Left ventricle myocardium inferior (tissue), 1 donor: ENCODE results near the gene NRROS. TPM values are rescaled to one million over a fixed set of nuclear protein-coding genes. Genes with fewer than 3 reads are reported as not detected.
A peak's percentile ranks its signal among the peaks of the same experiment; 100 is the strongest.

Experiments used
- DNase-seq: peaks from one replicate; pipeline ENCODE4 v3.0.0-alpha.2; 2020
- H3K27ac ChIP-seq: fragments of 200-600 bp; replicated peaks from 2 replicates; pipeline ENCODE4 v1.8.0; 2021
- H3K27me3 ChIP-seq: fragments of 200-600 bp; 2 replicates; pipeline ENCODE4 v1.8.0; 2021; ENCODE audit warnings: low read depth
- H3K36me3 ChIP-seq: fragments of 200-600 bp; 2 replicates; pipeline ENCODE4 v1.8.0; 2021
- H3K4me1 ChIP-seq: fragments of 200-600 bp; 2 replicates; pipeline ENCODE4 v1.8.0; 2021
- H3K4me3 ChIP-seq: fragments of 200-600 bp; 2 replicates; pipeline ENCODE4 v1.8.0; 2021; ENCODE audit warnings: mild to moderate bottlenecking, moderate library complexity
- H3K9me3 ChIP-seq: fragments of 200-600 bp; replicated peaks from 2 replicates; pipeline ENCODE4 v1.8.0; 2021
- intact Hi-C: fragments of 100-400 bp; cut with micrococcal nuclease; formaldehyde crosslinking; loops from one replicate; pipeline ENCODE4 v1.11.0; 2022
- total RNA-seq: library from RNA; stranded (reverse); fragmentation: NEBNext Ultra II Directional; extraction: Animal tissue kit (Norgen Biotek cat#: 25700); gene quantifications from one replicate; pipeline ENCODE4 v1.2.1, GENCODE V29; 2021
- TF ChIP-seq, protein P1 (sequence below): fragments of 200-600 bp; IDR thresholded peaks from 2 replicates; pipeline ENCODE4 v1.8.0; 2021; ENCODE audit warnings: antibody characterized with exemption, mild to moderate bottlenecking, borderline replicate concordance
- donor health status: DM: no; HTN: yes; CAD: no; lungs with severe emphysema.

NRROS gene
- total RNA-seq, 1 donor from 2014 or later, result 2.4 TPM

DNA sequence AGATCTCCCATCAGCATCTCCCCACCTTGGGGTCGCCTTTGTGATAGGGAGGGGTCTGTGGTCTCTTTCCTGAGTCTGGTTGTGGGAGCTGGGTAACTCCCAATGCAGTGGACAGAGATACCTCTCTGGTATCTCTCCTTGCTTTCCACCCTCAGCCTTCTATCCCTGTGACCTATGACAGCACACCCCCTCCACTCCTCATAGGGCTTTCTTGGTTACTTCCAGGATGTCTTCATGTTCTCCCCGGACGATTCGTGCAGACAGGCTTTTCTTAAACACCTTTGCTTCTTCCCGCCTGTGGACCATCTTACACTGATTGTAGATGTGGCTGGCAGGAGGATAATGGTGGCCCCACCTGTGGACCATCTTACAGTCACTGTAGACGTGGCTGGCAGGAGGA, 14.2 kb upstream of the NRROS start:
- no peak for DNase-seq
- intact Hi-C loops, result no loop called here
- H3K36me3 ChIP-seq, result no peaks in the 10 kb centered on the region
- H3K4me1 ChIP-seq, result peaks cover under 1% of the 10 kb centered on the region
- no peak overlapping the region for H3K27ac ChIP-seq
- TF ChIP-seq, protein P1, sequence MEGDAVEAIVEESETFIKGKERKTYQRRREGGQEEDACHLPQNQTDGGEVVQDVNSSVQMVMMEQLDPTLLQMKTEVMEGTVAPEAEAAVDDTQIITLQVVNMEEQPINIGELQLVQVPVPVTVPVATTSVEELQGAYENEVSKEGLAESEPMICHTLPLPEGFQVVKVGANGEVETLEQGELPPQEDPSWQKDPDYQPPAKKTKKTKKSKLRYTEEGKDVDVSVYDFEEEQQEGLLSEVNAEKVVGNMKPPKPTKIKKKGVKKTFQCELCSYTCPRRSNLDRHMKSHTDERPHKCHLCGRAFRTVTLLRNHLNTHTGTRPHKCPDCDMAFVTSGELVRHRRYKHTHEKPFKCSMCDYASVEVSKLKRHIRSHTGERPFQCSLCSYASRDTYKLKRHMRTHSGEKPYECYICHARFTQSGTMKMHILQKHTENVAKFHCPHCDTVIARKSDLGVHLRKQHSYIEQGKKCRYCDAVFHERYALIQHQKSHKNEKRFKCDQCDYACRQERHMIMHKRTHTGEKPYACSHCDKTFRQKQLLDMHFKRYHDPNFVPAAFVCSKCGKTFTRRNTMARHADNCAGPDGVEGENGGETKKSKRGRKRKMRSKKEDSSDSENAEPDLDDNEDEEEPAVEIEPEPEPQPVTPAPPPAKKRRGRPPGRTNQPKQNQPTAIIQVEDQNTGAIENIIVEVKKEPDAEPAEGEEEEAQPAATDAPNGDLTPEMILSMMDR, result no peak
- no peaks in the 10 kb centered on the region for H3K27me3 ChIP-seq
- H3K9me3 ChIP-seq, result no peaks in the 10 kb centered on the region
- no peak overlapping the region for H3K4me3 ChIP-seq

DNA sequence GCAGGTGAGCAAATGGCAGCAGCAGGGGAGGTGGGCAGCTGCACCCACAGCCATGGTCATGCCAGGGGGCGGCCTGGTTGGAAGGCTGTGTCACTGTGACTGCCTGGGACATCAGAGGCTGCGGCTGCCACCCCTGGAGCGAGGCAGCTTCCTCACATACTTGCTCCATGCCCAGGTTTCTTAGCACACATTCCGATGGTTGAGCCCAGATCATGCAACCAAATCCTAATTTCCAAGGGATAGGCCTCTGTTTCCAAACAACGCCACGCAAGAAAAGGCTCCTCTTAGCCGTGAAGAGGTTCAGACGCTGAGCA, 11.6 kb upstream of the NRROS start:
- no peak overlapping the region for H3K4me3 ChIP-seq
- H3K36me3 ChIP-seq, result no peaks in the 10 kb centered on the region
- no peak for DNase-seq
- no peaks in the 10 kb centered on the region for H3K9me3 ChIP-seq
- intact Hi-C loops, result no loop called here
- H3K4me1 ChIP-seq, result peaks cover 13% of the 10 kb centered on the region
- TF ChIP-seq, protein P1, result no peak
- no peaks in the 10 kb centered on the region for H3K27me3 ChIP-seq
- H3K27ac ChIP-seq, result no peak overlapping the region

DNA sequence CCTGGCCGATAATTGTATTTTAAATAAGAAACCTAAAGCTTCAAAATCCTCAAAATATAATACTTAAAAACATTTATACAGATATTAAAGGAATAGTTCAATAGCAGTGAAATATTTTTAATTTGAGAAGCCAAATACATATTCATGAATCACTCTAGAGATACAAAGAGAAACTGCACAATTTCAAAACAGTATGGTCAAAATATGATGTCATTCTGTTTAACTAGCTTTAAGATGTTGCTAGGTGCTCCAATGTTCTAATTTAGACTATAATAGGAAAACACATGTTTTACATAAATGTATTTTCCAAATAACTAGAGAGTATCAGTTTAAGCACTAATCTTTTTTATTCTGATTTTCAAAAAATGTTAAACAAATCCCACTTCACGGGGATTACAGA, 10.3 kb upstream of the NRROS start:
- TF ChIP-seq, protein P1, result no peak
- intact Hi-C loops, result no loop called here
- H3K36me3 ChIP-seq, result no peaks in the 10 kb centered on the region
- DNase-seq, result no peak
- no peaks in the 10 kb centered on the region for H3K27me3 ChIP-seq
- no peaks in the 10 kb centered on the region for H3K9me3 ChIP-seq
- H3K27ac ChIP-seq, result no peak overlapping the region
- H3K4me1 ChIP-seq, result peaks cover 23% of the 10 kb centered on the region
- no peak overlapping the region for H3K4me3 ChIP-seq

DNA sequence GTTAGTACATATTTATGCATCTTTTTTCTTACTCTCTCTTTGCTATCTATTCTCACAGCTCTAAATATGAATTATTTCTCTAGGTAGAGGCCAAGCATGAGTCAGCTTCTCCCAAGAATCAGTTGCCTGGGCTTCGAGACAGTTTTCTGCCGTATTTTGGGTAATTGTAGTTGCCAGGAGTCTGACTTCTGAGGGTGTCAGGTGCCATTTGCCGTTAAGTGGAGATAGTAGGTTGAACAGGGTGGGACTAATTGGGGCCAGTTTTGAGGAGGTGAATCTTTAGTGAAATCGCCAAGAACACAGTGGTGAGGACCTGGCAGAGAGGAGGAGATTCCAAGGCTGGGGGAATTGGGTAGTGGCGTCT, 7.8 kb upstream of the NRROS start:
- no peak for DNase-seq
- TF ChIP-seq, protein P1, result no peak
- Histone ChIP-seq H3K27ac (peak overlapping the region; percentile 91), H3K36me3 (no peaks in the 10 kb centered on the region), H3K27me3 (no peaks in the 10 kb centered on the region), H3K4me1 (peaks cover 23% of the 10 kb centered on the region), H3K9me3 (no peaks in the 10 kb centered on the region), H3K4me3 (peak overlapping the region; percentile 70)
- intact Hi-C loops, result no loop called here

DNA sequence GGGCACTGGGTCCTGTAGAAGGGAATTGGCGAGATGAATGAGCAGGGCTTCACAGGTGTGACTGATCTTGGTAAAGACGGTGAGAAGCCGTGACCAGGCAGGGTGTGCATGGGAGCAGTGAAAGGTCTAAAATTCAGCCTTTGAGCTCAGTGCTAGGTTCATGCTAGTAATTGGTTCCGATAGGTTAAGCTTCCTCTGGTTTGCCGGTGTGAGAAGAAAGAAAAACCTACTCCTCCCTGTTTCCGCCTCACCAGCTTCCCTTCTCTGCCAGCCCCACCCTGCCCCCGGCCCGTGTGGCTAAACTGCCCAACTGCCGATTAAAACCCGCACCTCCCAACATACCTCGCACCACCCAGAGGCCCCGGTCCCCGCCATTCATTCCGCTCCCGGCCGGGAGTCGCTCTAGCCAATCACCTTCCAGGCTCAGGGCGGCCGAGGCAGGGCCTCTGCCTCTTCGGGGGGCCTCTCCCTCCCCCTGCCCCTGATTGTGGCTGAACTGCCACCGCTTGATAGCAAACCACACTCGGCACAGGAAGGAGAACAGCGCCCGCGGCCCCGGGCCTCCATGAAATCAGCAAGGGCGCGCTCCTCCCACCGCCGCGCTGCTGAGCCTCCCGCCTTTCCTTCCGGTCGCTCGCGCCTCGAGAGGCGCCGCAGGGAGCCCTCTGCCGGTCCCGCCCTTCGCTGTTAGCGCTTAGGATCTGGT, 7.3 kb upstream of the NRROS start:
- Histone ChIP-seq H3K27ac (peak overlapping the region; percentile 91), H3K27me3 (no peaks in the 10 kb centered on the region), H3K9me3 (no peaks in the 10 kb centered on the region), H3K4me3 (peak overlapping the region; percentile 70), H3K4me1 (peaks cover 23% of the 10 kb centered on the region), H3K36me3 (no peaks in the 10 kb centered on the region)
- DNase-seq, result peak; percentile 88
- TF ChIP-seq, protein P1, result peak; percentile 54
- intact Hi-C loops, result no loop called here
